ENCODE data around the gene NCK2.

DNA sequence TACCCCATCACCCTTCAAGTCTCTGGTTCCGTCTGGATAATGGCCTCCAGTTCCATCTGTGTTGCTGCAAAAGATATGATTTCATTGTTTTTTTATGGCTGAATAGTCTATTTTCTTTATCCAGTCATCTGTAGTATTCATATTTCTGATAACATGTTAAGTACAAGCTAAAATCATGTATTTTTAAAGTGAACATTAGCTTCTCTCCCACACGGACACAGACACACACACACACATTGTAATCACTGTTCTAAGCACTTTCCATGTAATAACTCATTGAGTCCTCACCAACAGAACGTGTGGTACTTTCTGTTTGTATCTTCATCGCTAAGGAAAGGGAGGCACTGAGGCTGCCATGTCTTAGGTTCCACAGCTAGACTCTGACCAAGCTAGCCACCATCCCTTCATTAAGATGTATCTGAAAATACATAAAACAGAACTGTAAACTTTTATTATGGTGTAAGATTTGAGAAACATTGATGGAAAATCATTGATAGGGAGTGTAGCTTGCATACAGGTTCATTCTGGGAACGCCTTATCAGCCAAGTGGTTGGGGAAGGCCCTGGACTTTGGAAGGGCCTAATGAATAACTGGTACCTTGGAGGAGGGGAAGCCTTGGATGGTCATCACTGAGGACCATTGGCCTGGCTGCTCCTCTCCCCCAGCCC lies 8.1 kb downstream of the NCK2 start:
- TF ChIP-seq, protein P1, sequence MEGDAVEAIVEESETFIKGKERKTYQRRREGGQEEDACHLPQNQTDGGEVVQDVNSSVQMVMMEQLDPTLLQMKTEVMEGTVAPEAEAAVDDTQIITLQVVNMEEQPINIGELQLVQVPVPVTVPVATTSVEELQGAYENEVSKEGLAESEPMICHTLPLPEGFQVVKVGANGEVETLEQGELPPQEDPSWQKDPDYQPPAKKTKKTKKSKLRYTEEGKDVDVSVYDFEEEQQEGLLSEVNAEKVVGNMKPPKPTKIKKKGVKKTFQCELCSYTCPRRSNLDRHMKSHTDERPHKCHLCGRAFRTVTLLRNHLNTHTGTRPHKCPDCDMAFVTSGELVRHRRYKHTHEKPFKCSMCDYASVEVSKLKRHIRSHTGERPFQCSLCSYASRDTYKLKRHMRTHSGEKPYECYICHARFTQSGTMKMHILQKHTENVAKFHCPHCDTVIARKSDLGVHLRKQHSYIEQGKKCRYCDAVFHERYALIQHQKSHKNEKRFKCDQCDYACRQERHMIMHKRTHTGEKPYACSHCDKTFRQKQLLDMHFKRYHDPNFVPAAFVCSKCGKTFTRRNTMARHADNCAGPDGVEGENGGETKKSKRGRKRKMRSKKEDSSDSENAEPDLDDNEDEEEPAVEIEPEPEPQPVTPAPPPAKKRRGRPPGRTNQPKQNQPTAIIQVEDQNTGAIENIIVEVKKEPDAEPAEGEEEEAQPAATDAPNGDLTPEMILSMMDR (IDR thresholded peaks at IDR 0.05; ENCODE audit: insufficient read depth, low read length, poor library complexity, severe bottlenecking), result no peak
- TF ChIP-seq EZH2phosphoT487 (conservative IDR thresholded peaks at IDR 0.05; ENCODE audit: low read length), result no peak
